D341Med (cell line): Measurements from ENCODE around the gene SNTG2.

Source experiments
- DNase-seq: peaks from one replicate; pipeline ENCODE4 v3.0.0; 2012; ENCODE audit warnings: low spot score

Gene SNTG2

DNA sequence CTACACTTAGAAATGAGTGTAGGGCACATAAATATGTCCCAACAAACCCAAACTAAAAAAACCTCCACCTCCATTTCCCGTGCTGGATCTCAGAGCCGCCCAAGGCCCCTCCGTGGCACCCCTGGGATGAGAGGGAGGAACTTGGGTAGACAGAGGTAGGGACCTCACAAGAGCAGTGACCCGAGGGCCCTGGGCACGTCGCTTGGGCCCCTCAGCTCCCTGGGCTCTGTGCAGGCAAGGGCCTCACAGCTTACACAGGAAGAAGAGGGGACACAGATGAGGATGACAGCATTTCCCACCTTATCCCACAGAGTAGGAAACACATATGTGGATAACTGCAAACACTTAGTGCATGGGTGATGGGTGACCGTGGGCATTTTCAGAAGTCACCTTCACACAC is 368.7 kb downstream of the SNTG2 start:
- no peak for DNase-seq

DNA sequence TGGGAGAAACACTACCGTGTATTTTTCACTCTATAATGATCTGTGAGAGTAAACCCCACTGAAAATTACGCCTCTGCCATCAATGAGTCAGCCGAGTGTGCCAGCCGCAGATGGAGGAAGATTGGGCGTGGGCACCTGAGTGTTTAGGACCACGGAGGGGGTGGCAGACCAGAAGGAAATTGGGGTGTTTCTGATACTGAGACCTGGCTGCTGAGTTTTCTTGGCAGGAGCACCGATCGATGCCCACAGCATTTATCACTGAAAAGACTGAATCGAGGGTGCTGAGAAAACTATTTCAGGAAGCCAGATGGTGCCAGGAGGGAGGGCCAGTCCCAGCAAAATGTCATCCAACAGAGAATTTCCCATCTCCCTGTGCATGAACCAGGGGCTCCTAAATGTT is 370.7 kb downstream of the SNTG2 start:
- no peak for DNase-seq

DNA sequence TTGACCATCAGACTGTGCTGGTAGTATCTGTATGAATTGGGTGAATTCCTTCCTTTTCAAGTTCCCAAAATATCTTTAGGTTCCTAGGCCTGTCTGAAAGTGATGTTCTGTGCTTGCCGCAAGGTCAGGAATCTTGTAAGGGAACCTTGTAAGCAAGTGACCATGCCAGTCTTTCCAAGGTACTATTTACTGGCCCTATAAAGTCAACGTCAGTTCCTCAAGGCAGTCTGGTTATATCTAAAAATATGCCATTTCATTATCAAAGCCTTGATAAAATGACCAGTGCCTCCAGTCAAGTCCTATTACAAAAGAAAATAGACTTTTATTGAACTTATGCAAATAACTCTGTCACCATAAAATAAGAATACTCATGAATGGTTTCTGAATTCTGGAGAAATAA is 374.2 kb downstream of the SNTG2 start:
- no peak for DNase-seq

DNA sequence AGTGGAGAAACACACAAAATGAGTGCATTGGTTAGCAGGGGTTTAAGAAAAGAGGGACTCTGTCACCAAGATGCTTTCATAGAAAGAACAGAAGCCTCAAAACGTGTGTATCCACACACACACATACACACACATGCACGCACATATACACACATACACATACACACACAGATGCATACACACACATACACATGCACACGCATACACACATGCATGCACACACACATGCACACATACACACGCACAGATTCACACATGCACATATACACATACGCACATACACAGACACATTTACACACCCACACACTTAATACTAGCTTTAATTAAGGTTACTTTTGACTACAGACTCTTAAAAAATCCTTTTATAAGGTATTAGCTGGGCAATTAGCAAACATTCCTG is 378.0 kb downstream of the SNTG2 start:
- no peak for DNase-seq

DNA sequence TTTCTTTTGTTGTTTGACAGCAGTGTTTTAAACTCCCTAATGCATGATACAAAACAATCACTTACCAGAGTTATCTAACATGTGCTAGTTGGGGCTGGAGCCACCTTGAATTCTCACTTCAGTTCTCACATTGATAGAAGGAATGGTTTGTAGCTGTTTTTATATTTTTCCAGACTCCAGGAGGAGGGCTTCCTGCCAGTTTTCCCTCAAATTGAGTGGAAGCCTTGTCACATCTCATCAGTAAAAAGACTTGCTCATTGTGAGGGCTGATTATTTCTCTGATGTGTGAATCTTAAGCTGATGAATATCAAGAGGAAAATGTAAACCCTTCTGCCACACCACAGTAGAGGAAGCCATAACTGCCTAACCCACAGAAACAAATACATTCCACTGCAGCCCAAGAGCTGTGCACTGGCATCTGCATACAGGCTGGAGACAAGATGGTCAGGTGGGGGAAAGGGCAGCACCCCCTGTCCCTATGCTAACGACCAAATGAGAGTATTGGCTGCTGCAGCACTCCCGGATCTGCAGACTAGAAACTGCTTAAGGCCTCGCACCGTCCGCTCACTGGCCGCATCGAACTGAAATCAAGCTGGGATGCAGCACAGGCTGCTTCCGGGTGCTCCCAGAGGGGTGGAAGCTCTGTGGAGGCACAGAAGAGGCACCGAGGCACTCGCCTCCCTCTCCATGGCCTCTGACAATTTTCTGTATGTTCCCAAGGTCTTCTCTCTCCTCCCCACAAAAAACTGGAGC is 388.9 kb downstream of the SNTG2 start:
- DNase-seq, result no peak

DNA sequence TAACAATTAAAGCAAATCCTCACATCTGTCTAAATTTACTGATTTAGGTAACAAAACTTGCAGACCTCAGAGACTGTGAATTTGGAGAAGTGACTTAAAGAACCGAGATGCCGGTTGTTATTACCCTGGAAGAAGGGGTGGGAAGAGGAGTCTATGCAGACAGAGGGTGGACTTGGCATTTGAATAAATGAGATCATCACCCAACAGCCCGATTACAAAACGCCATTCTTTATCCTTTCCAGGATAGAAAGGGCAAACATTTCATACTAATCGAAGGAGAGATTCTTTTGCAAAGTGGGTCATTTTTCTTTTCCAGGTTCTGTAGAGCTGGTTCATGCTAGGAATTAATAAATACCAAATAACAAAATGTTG is 389.5 kb downstream of the SNTG2 start:
- no peak for DNase-seq

DNA sequence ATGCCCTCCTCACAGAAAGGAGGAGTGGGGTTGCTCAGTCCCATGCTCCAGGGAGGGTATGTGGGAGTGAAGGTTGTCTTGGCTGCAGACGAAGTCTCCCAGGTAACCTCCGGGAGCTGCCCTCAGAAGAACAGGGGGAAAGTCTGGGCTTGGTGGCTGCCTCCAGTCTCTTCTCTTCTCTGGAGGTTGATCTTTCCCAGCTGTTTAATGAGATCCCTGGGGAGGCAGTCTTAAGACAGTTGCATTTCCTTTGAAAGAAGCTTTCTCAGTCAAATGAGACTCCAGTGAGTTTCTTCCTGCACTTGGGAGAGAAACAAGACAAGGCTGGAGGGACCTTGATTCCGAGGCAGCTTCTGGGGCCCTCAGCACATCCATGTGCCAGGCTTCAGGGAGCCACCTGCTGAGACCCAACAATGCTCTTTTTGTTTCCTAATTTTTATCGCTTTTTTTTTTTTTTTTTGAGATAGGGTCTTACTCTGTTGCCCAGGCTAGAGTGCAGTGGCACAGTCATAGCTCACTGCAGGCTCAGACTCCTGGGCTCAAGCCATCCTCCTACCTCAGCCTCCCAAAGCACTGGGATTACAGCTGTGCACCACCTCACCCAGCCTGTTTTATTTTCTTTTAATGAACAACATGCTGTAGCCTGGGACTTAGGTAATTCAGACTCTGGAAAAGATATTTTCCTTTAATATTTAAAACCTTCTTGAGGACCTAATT is 390.9 kb downstream of the SNTG2 start:
- DNase-seq, result no peak

DNA sequence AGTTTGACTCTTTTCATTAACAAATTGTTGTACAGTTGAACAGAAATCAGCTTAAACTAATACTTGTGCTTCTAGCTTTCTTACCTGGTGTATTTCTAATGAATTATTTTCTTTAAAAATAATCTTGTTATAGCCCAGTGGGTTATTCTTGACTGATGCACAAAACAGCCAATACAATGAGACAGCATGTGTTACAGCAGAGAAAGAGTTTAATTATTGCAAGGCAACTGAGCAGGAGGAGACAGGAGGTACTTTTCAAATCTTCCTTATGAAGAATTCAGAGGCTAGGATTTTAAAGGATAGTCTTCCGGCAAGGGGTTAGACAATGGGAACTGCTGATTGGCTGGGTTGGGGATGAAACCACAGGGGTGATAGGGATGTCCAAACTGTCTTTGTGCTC is 398.1 kb downstream of the SNTG2 start:
- no peak for DNase-seq

DNA sequence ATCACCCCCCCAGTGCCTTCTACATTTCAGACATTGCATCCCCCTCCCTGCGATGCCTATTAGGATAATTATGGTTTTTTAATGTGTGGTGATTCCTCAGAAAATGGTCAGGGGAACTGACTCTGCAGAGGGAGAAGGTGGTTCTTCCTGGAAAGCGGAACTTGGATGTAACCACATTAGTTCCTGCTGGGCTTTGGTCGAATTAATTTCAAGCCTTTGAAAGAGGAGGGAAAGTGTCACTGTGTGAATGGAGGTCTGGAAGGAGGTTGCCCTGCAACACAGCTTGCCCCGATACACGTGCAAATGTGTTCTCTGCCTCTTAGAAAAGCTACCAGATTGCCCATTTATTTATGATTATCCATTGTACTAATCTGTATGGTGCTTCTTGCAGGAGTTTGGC is 399.5 kb downstream of the SNTG2 start:
- DNase-seq, result no peak

DNA sequence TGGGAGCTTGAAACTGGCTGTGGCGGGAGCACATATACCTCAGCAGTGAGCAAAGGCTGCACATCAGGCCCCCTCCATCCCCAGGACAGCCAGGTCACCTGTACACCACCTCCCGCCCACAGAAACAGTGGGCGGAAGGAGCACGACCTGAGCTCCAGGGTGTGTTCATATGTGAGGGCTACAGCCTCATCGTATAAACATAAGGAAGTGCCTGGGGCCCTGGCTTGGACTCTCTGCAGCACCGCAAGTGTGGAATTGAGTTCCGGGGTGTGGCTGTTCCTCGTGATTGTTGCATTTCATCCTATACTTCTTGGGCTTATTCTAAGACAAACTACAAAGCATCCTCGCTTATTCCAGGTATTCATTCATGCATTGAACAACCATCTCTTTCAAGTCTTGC is 402.5 kb downstream of the SNTG2 start:
- no peak for DNase-seq

DNA sequence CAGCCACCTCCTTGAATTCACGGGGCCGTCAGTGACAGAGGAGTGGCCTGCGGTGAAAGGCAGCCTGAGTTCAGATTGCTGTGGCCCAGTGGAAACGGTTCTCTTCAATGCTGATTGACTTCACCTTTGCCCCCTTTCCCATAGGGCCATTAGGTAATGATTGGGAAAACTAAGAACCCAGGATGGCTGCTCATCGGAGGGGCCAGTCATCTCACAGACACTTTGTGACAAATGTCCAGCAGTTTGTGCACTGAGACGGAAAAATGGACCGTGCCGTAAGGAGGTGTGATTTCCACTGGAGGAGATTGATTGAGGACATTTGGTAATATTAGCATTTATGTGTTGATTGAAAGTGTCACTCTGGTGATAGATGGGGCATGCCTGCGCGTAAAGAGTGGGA is 402.9 kb downstream of the SNTG2 start:
- DNase-seq, result no peak

DNA sequence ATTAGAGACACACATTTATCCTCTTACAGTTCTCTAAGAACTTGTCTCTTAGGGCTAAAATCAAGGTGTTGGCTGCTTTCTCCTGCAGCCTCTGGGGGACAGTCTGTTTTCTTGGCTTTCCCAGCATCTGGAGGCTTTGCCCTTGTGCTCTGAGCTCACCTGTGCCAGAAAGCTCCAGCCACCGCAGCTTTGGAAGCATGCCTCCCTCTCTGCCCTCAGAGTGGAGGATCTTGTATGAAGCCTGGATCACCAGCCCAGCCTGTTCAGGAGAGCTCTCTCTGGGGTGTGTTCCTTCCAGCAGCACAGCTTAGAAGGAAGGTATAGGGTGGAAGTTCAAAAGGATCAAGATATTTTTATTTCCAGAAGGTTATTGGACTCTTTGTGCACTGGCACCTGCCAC is 409.5 kb downstream of the SNTG2 start:
- no peak for DNase-seq

DNA sequence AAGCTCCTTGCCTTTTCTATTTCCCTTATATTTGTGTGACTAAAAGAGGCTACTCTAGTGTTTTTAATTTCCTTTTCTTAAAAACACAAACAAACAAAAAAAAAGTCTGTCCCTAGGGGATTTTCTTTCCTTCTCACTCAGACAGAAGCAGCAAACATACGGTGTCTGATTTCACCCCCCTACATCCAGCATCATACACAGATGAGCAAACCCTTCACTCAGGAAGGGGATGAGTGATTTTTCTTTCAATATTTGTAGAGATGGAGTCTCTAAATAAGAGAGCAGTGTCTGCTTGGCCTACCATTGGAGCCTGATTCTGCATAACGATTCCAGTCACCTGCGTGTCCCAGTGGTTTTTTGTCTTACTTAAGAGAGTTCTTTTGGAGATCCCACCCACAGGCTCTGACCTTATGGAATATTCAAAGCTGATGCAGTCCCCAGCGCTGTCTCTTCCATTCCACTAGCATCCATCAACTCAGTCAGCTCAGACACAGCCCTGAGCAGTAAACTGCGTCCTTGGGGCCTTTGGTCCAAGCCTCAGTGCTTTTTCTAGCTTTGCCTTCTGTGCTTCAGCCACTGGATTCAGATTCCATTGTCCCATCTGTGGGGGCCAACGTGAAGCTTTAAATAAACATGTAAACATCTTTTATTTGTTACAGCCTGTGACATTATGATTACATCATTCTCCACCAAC is 410.1 kb downstream of the SNTG2 start:
- no peak for DNase-seq

DNA sequence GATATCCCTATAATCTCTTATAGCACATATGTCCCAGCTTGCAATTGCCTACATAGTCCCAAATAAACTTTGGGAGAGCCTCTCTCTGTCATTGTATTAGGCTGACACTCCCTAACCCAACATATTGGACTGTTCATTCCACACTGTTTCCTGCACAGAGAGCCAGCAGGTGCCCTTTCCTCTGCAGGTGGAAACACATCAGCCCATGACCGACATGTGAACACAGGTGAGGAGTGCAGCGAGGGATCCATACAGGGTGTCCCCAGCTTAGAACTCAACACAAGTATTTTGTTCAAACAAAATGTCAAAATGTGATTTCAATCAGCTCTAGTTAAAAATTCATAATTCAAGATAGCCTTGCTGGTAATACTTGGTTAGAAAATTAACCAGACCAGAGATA is 412.7 kb downstream of the SNTG2 start:
- DNase-seq, result no peak

DNA sequence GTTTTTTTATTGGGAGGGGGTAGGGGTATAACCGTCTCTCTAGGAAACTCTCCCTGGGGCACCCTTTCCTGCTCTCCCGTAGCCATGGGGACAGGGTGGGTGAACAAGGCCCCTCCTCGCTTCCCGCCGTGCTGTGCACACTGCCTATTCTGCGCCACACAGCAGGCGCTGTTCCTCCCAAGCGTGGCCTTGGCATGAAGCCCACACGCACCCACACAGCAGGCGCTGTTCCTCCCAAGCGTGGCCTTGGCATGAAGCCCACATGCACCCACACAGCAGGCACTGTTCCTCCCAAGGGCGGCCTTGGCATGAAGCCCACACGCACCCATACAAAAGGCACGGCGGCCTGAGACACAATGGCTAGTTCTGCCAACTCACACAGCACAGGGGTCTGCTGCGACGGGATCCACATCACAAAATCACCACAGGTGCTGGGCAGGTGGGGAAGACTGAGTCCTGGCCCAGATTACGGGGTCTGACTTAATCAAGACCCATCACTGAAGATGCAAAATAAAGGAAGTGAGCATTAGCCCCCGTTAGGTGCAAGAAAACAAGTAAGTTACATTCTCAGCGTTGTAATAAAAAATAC is 416.0 kb downstream of the SNTG2 start:
- DNase-seq, result no peak

DNA sequence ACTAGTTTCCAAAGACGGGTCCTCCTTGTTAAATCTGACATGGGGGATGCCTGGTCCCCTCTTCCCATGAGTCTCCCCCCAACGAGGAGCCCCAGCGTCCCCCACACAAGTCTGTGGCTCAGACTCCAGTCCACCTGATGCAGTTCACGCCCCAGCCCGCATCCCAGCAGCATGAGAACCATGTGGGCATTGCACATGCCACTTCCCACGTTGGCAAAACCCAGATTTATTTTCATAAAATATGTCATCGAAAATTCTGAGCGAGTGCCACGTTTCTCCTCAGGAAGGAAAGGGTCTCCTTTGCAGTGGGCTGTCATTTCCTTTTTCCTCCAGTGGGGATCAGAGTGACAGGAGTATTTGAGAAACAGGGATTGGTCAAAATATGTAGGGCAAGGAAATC is 417.0 kb downstream of the SNTG2 start:
- DNase-seq, result no peak

DNA sequence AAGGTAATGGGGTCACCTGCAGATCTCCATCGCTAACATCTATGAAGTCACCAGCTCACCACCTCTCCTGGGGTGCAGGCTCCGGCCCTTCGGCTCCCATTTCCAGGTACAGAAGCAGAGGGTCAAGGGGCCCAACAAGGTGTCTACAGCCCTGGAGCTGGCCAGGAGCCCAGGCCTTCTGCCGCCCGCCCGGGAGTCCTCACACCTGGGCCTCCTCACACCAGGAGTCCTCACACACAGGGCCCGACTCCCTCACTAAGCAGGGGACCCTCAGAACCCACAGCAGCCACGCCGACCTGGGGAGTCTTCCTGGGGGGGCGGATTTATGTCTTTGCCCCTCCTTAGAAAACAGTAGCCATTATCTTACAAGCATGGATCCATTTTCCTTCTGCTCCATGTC is 419.3 kb downstream of the SNTG2 start:
- no peak for DNase-seq

DNA sequence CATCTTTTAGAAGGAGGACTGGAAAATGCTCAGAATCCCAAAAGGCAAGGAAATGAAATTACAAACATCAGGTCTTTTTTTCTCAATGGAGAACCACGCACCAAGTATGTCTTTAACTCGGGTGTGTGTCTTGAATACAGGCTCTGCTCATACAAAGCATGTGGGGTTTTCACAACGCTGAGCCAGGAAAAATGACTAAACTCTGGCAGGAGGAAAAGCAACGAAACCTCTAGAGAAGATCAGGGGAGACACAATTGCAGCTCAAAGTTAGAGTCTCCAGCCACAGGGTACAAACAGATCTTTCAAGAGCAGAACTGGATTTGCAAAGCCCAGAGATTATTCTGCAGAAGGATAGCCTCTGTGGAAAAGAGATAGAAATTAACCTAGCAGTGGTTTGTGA is 419.8 kb downstream of the SNTG2 start:
- no peak for DNase-seq

DNA sequence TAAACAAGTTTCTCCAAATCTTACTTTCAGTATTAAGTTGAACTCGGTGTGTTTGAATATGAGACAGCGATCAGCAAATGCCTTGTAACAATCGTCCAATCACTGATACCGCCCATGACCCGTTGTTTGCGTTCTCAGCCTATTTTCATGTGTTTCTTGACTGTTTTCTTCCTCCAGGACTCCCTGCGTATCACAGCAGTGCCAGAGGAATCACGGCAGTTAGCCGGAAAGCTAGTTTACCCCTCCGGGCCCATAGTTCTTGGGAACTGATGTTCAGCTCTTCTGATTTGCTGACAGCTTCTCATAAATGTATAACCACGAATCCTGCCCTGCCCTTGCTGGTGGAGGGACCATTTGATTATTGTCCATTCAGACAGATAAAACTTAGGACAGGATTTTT is 420.4 kb downstream of the SNTG2 start:
- DNase-seq, result no peak

DNA sequence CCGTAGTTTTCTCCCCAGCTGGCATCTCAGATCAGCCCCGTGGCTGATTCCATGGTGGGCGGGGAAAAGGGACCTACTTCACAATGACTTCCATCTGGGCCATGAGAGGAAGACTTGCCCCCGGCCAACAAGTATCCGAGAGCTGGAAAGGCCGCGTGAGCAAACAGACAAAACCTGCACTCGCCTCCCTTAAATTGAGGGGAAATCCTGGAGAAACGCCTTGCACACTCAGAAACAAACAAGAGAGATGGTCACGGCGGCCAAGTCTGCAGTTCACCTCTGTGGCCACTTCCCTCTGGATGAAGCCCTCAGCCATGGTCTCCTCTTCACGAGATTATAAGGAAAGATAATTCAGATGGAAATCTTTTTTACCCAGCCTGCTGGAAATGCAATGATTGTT is 423.2 kb downstream of the SNTG2 start:
- no peak for DNase-seq

DNA sequence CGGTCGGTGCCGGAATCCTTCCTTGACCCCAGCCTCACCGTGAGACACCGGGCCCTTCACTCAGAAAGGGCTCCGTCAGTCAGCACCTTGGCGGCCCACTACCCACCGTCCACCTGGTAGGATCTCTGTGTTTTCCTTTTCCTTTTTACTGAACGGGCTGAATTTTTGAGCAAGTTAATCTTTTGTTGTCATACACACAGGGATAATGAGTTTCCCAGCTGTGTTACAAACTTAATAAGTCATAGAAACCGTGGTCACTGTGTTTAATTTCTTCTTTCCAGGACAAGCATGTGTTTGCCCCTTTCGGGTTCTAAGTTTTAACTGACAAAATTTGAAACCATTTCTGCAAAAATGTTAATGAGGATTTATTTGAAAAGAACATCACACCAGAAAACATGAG is 423.6 kb downstream of the SNTG2 start:
- no peak for DNase-seq

DNA sequence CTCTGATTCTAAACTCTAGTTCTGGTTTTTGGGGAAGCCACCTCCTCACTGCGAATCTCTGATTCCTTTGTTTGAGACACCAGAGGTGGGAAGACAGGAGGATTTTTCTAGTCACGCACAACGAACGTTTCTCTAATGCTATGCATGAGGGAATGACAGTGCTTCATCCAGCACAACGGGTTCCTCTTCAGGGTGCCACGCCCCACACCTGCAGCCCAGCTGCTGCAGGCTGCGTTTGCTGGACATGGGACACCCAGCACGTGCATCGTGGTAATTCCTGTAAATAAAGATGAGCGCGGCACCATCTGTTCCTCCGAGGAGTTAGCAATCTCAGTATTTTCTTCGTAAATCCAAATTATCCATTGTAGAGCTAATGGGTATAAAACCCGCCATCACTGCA is 425.1 kb downstream of the SNTG2 start:
- no peak for DNase-seq

DNA sequence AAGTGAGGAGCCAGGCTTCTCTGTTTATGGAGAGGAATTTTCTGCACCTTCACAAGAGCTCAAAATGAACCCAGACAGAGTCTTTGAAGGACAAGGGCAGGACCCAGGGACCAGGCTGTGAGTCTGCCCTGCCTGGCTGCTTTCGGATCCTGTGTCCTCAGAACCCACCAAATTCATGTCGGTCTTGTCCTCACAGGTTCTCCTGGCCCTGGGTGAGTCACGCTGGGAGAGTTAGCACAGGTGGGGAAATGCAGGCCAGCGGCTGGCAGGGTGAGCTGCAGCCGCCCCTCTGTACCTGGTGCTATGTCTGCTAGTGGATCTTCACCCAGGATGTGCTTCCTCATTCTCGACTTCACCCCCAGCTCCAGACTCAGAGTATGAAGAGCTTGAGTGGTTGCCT is 426.8 kb downstream of the SNTG2 start:
- DNase-seq, result no peak
